ENCODE results near the gene GABBR1. TPM values are rescaled to one million over a fixed set of nuclear protein-coding genes. Genes with fewer than 3 reads are reported as not detected.

GABBR1 gene
- polyA plus RNA-seq, 1 donor from 2014 or later: 108 TPM

- H3F3A ChIP-seq (ENCODE audit: insufficient read depth, low read length, poor library complexity, severe bottlenecking): no peaks in the 10 kb centered on the region
- TF ChIP-seq EP300 (conservative IDR thresholded peaks at IDR 0.05; ENCODE audit: poor library complexity, severe bottlenecking) (no peak), MXI1 (conservative IDR thresholded peaks at IDR 0.05; ENCODE audit: poor library complexity, severe bottlenecking) (no peak), CTCF (IDR thresholded peaks at IDR 0.05; ENCODE audit: poor library complexity, severe bottlenecking) (no peak), POLR2AphosphoS5 (IDR thresholded peaks at IDR 0.05) (no peak), RAD21 (conservative IDR thresholded peaks at IDR 0.05) (no peak), REST (IDR thresholded peaks at IDR 0.05; ENCODE audit: borderline replicate concordance) (no peak), TAF1 (IDR thresholded peaks at IDR 0.05; ENCODE audit: low read depth) (no peak), SMC3 (conservative IDR thresholded peaks at IDR 0.05; ENCODE audit: poor library complexity) (no peak), EZH2 (IDR thresholded peaks at IDR 0.05; ENCODE audit: borderline replicate concordance, insufficient read depth, low read length, poor library complexity, severe bottlenecking) (no peak)
- H3K9ac ChIP-seq (ENCODE audit: low read length): no peak overlapping the region
- no peaks in the 10 kb centered on the region for H3K79me2 ChIP-seq (replicated peaks; ENCODE audit: insufficient read depth, low read length)
- no peak overlapping the region for H3K4me2 ChIP-seq (ENCODE audit: low read length)
- H3K9me3 ChIP-seq (ENCODE audit: low read length): no peaks in the 10 kb centered on the region
- H3K27ac ChIP-seq (ENCODE audit: low read length): no peak overlapping the region
- no peak overlapping the region for H2AFZ ChIP-seq (ENCODE audit: low read depth, low read length)
- no peaks in the 10 kb centered on the region for H3K9me2 ChIP-seq (ENCODE audit: insufficient read depth, low read length)
- no peaks in the 10 kb centered on the region for H3K36me3 ChIP-seq (ENCODE audit: insufficient read depth, low read length)
- no peaks in the 10 kb centered on the region for H3K27me3 ChIP-seq (ENCODE audit: insufficient read depth, low read depth, low read length)
- H3K4me3 ChIP-seq (ENCODE audit: low read length): no peak overlapping the region
- no peaks in the 10 kb centered on the region for H4K20me1 ChIP-seq (ENCODE audit: insufficient read depth)
Observed at GRCh38 chr6:29530671-29531310, 102.2 kb downstream of the GABBR1 start.

GRCh38 chr6:29529956-29530355 is 103.0 kb downstream of the GABBR1 start:
- H3K4me3 ChIP-seq (ENCODE audit: low read length): no peak overlapping the region
- TF ChIP-seq EP300 (conservative IDR thresholded peaks at IDR 0.05; ENCODE audit: poor library complexity, severe bottlenecking) (no peak), SMC3 (conservative IDR thresholded peaks at IDR 0.05; ENCODE audit: poor library complexity) (no peak), EZH2 (IDR thresholded peaks at IDR 0.05; ENCODE audit: borderline replicate concordance, insufficient read depth, low read length, poor library complexity, severe bottlenecking) (no peak)
- no peaks in the 10 kb centered on the region for H3K36me3 ChIP-seq (ENCODE audit: insufficient read depth, low read length)
- no peaks in the 10 kb centered on the region for H3K9me2 ChIP-seq (ENCODE audit: insufficient read depth, low read length)
- H4K20me1 ChIP-seq (ENCODE audit: insufficient read depth): no peaks in the 10 kb centered on the region
- no peak overlapping the region for H3K9ac ChIP-seq (ENCODE audit: low read length)
- no peak overlapping the region for H3K27ac ChIP-seq (ENCODE audit: low read length)
- H3K4me2 ChIP-seq (ENCODE audit: low read length): no peak overlapping the region
- H3K79me2 ChIP-seq (replicated peaks; ENCODE audit: insufficient read depth, low read length): no peaks in the 10 kb centered on the region
- H2AFZ ChIP-seq (ENCODE audit: low read depth, low read length): no peak overlapping the region
- no peaks in the 10 kb centered on the region for H3K27me3 ChIP-seq (ENCODE audit: insufficient read depth, low read depth, low read length)
- H3K9me3 ChIP-seq (ENCODE audit: low read length): no peaks in the 10 kb centered on the region
- no peaks in the 10 kb centered on the region for H3F3A ChIP-seq (ENCODE audit: insufficient read depth, low read length, poor library complexity, severe bottlenecking)
